HEK293T (cell line): ENCODE data around the gene TMEM35B.

ENCODE experiments used
- CTCF ChIA-PET: fragments of 350-600 bp; formaldehyde crosslinking; extraction: SDS; loops from one replicate; lab custom pipeline; 2021; ENCODE audit warnings: antibody characterized with exemption, inconsistent platforms; lab: Yijun Ruan, JAX
- POLR2A ChIA-PET: fragments of 350-600 bp; formaldehyde crosslinking; extraction: SDS; loops from one replicate; lab custom pipeline; 2020; ENCODE audit warnings: antibody characterized with exemption, inconsistent platforms; lab: Yijun Ruan, JAX
- DNase-seq: peaks from one replicate; pipeline ENCODE4 v3.0.0; 2012; ENCODE audit warnings: mixed read lengths; ENCODE audit errors: extremely low spot score
- ARNT ChIP-seq: fragments of 450-650 bp; IDR thresholded peaks from 2 replicates; pipeline ENCODE4 v1.6.1; 2017; ENCODE audit warnings: mild to moderate bottlenecking
- BHLHE40 ChIP-seq: fragments of 450-650 bp; IDR thresholded peaks from 2 replicates; pipeline ENCODE4 v1.6.1; 2016; ENCODE audit warnings: mild to moderate bottlenecking, moderate library complexity, borderline replicate concordance
- CTBP1 ChIP-seq: fragments of 450-650 bp; IDR thresholded peaks from 2 replicates; pipeline ENCODE4 v1.6.1; 2016; ENCODE audit warnings: borderline replicate concordance
- ELF4 ChIP-seq: fragments of 450-650 bp; IDR thresholded peaks from 2 replicates; pipeline ENCODE4 v1.6.1; 2017; ENCODE audit warnings: antibody characterized with exemption
- FOXA1 ChIP-seq: fragments of 450-650 bp; IDR thresholded peaks from 2 replicates; pipeline ENCODE4 v1.6.1; 2016; ENCODE audit warnings: mild to moderate bottlenecking
- FOXK2 ChIP-seq: fragments of 450-650 bp; IDR thresholded peaks from 2 replicates; pipeline ENCODE4 v1.6.1; 2016; ENCODE audit warnings: mild to moderate bottlenecking
- FOXM1 ChIP-seq: fragments of 450-650 bp; IDR thresholded peaks from 2 replicates; pipeline ENCODE4 v1.6.1; 2017; ENCODE audit warnings: mild to moderate bottlenecking, borderline replicate concordance
- HDGF ChIP-seq: fragments of 450-650 bp; IDR thresholded peaks from 2 replicates; pipeline ENCODE4 v1.6.1; 2017; ENCODE audit warnings: antibody characterized with exemption, borderline replicate concordance
- L3MBTL2 ChIP-seq: fragments of 450-650 bp; conservative IDR thresholded peaks from 2 replicates; pipeline ENCODE4 v1.6.1; 2016; ENCODE audit warnings: mild to moderate bottlenecking
- LEF1 ChIP-seq: fragments of 450-650 bp; IDR thresholded peaks from 2 replicates; pipeline ENCODE4 v1.6.1; 2017; ENCODE audit warnings: mild to moderate bottlenecking, borderline replicate concordance
- NFRKB ChIP-seq: fragments of 450-650 bp; IDR thresholded peaks from 2 replicates; pipeline ENCODE4 v1.6.1; 2016; ENCODE audit warnings: mild to moderate bottlenecking, moderate library complexity
- PKNOX1 ChIP-seq: fragments of 450-650 bp; IDR thresholded peaks from 2 replicates; pipeline ENCODE4 v1.6.1; 2016
- SP1 ChIP-seq: fragments of 450-650 bp; IDR thresholded peaks from 2 replicates; pipeline ENCODE4 v1.6.1; 2017
- SUZ12 ChIP-seq: fragments of 450-650 bp; IDR thresholded peaks from 2 replicates; pipeline ENCODE4 v1.6.1; 2016; ENCODE audit warnings: mild to moderate bottlenecking
- TARDBP ChIP-seq: fragments of 450-650 bp; IDR thresholded peaks from 2 replicates; pipeline ENCODE4 v1.6.1; 2016
- ZNF384 ChIP-seq: fragments of 450-650 bp; IDR thresholded peaks from 2 replicates; pipeline ENCODE4 v1.6.1; 2016

Gene TMEM35B

GRCh38 chr1:34982820-34983376 lies 2.2 kb downstream of the TMEM35B start:
- CTCF ChIA-PET: interaction anchor here (1.5 kb wide), 1 partner anchor 130 kb away, joined by 4 read pairs; no protein-coding TSS in a partner anchor
- TF ChIP-seq ZNF384 (no peak), TARDBP (no peak), SP1 (no peak), CTBP1 (no peak), PKNOX1 (no peak), ELF4 (no peak), HDGF (no peak)
- POLR2A ChIA-PET: interaction anchor here (2.6 kb wide), 1 partner anchor 13 kb away, joined by 19 read pairs; no protein-coding TSS in a partner anchor
- no peak for DNase-seq

- DNase-seq: no peak
- POLR2A ChIA-PET: no interaction called here
- CTCF ChIA-PET: no interaction called here
- TF ChIP-seq LEF1 (no peak), NFRKB (no peak), CTBP1 (no peak), FOXK2 (no peak), SUZ12 (no peak), PKNOX1 (no peak), FOXM1 (no peak), HDGF (no peak), ARNT (no peak), ZNF384 (no peak), L3MBTL2 (no peak), TARDBP (no peak)
Observed at GRCh38 chr1:34980715-34981114, 4.4 kb downstream of the TMEM35B start.

GRCh38 chr1:34978921-34979320 lies 6.2 kb downstream of the TMEM35B start:
- ChIA-PET POLR2A (no interaction called here), CTCF (interaction anchor here (0.6 kb wide), 1 partner anchor 172 kb away, joined by 3 read pairs; no protein-coding TSS in a partner anchor)
- DNase-seq: no peak
- TF ChIP-seq ARNT: no peak
- TF ChIP-seq CTBP1: no peak
- TF ChIP-seq HDGF: no peak
- no peak for TF ChIP-seq L3MBTL2
- TF ChIP-seq NFRKB: no peak
- no peak for TF ChIP-seq SP1
- TF ChIP-seq LEF1: no peak
- TF ChIP-seq FOXM1: no peak
- no peak for TF ChIP-seq PKNOX1
- TF ChIP-seq FOXA1: no peak
- no peak for TF ChIP-seq SUZ12
- no peak for TF ChIP-seq FOXK2
- TF ChIP-seq ZNF384: no peak
- TF ChIP-seq BHLHE40: no peak
- no peak for TF ChIP-seq TARDBP
- no peak for TF ChIP-seq ELF4

- POLR2A ChIA-PET: no interaction called here
- no peak for TF ChIP-seq NFRKB
- TF ChIP-seq FOXA1: no peak
- TF ChIP-seq PKNOX1: no peak
- TF ChIP-seq FOXM1: no peak
- TF ChIP-seq HDGF: no peak
- TF ChIP-seq TARDBP: no peak
- no peak for DNase-seq
- CTCF ChIA-PET: no interaction called here
Observed at GRCh38 chr1:34977858-34978257, 7.3 kb downstream of the TMEM35B start.

GRCh38 chr1:34977210-34977471 lies 8.0 kb downstream of the TMEM35B start:
- DNase-seq: no peak
- ChIA-PET CTCF (no interaction called here), POLR2A (no interaction called here)
- TF ChIP-seq ARNT: no peak
- TF ChIP-seq HDGF: no peak
- TF ChIP-seq ELF4: no peak
- TF ChIP-seq SUZ12: no peak
- TF ChIP-seq BHLHE40: no peak
- no peak for TF ChIP-seq ZNF384
- TF ChIP-seq SP1: no peak
- TF ChIP-seq FOXA1: no peak
- TF ChIP-seq TARDBP: no peak
- TF ChIP-seq FOXK2: no peak
- TF ChIP-seq NFRKB: no peak
- no peak for TF ChIP-seq FOXM1
- TF ChIP-seq L3MBTL2: no peak
- no peak for TF ChIP-seq CTBP1
- no peak for TF ChIP-seq LEF1
- no peak for TF ChIP-seq PKNOX1
